Memory B cell (primary cell): ENCODE results near the gene CMIP.

Experiments used
- ATAC-seq: fragments of 150-1000 bp; cut with Tn5 transposase; 2 replicates; pipeline ENCODE4 v1.10.0; 2021; ENCODE audit warnings: low read depth, mild to moderate bottlenecking, moderate library complexity
- DNase-seq, 2 donors: peaks; one replicate each; pipeline ENCODE4 v3.0.0; 2022; ENCODE audit warnings: low spot score in 2 of 2
- H3K27ac Mint-ChIP-seq: one replicate; pipeline ENCODE4 v1.8.0; 2022; ENCODE audit warnings: mild to moderate bottlenecking, moderate library complexity, mixed read lengths
- H3K27me3 Mint-ChIP-seq: one replicate; pipeline ENCODE4 v1.8.0; 2022; ENCODE audit warnings: mixed read lengths
- H3K36me3 Mint-ChIP-seq: one replicate; pipeline ENCODE4 v1.8.0; 2022; ENCODE audit warnings: mild to moderate bottlenecking, mixed read lengths
- H3K4me1 Mint-ChIP-seq: one replicate; pipeline ENCODE4 v1.8.0; 2022; ENCODE audit warnings: mixed read lengths
- H3K4me3 Mint-ChIP-seq: one replicate; pipeline ENCODE4 v1.8.0; 2022; ENCODE audit warnings: mild to moderate bottlenecking, moderate library complexity, mixed read lengths
- H3K9me3 Mint-ChIP-seq: one replicate; pipeline ENCODE4 v1.8.0; 2022; ENCODE audit warnings: mixed read lengths

The CMIP gene

GRCh38 chr16:81527477-81528178 is 83.0 kb downstream of the CMIP start:
- DNase-seq, result no peak
- no peaks in the 10 kb centered on the region for H3K9me3 Mint-ChIP-seq
- peaks cover 16% of the 10 kb centered on the region for H3K4me1 Mint-ChIP-seq
- ATAC-seq, result no peak
- H3K4me3 Mint-ChIP-seq, result no peak overlapping the region
- H3K27me3 Mint-ChIP-seq, result no peaks in the 10 kb centered on the region
- no peak overlapping the region for H3K27ac Mint-ChIP-seq
- peaks cover 8% of the 10 kb centered on the region for H3K36me3 Mint-ChIP-seq

DNA sequence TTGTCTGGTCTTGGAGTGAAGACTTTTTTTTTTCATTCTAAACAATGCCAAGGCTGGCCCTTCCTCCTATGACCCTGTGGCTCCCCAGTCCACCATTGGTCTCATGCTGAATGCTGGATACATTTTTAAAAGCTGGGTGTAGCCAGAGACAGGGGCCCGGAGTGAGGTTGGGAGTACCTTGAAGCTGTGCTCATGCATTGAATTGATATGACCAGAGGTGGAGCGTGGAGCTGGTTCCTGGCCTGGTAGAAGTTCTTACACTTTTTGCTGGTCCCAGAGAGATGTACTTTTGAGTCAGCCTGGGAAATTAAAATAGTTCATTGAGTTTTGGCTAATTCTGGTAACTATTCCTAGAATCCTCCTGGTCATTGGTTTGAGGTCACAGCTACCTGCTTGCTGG is 83.6 kb downstream of the CMIP start:
- ATAC-seq, result no peak
- DNase-seq, result no peak
- Mint-ChIP-seq H3K36me3 (peaks cover 11% of the 10 kb centered on the region), H3K4me1 (peaks cover 16% of the 10 kb centered on the region), H3K4me3 (no peak overlapping the region), H3K27me3 (no peaks in the 10 kb centered on the region), H3K9me3 (no peaks in the 10 kb centered on the region), H3K27ac (no peak overlapping the region)

GRCh38 chr16:81530296-81530721 is 85.7 kb downstream of the CMIP start:
- ATAC-seq (no peak), DNase-seq (no peak)
- H3K4me3 Mint-ChIP-seq, result no peak overlapping the region
- H3K9me3 Mint-ChIP-seq, result no peaks in the 10 kb centered on the region
- H3K27ac Mint-ChIP-seq, result no peak overlapping the region
- peaks cover 19% of the 10 kb centered on the region for H3K4me1 Mint-ChIP-seq
- peaks cover 11% of the 10 kb centered on the region for H3K36me3 Mint-ChIP-seq
- no peaks in the 10 kb centered on the region for H3K27me3 Mint-ChIP-seq

DNA sequence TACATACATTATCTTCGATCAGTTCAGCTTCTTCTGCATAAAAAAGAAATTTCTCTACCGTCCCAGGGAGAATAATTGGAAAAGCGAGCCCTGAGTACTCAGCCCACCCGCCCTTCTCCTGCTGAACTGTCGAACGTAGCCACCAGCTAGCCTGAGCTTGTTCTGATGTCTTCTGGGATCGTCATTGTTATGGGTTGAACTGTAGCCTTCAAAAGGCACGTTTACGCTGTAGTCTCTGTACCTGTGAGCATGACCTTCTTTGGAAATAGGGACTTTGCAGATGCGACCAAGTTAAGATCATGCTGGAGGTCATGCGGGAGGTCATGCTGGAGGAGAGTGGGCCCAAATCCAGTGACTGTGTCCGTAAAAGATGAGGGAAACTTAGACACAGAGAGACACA is 86.2 kb downstream of the CMIP start:
- peaks cover 11% of the 10 kb centered on the region for H3K36me3 Mint-ChIP-seq
- no peaks in the 10 kb centered on the region for H3K9me3 Mint-ChIP-seq
- H3K4me3 Mint-ChIP-seq, result no peak overlapping the region
- DNase-seq (no peak), ATAC-seq (no peak)
- no peaks in the 10 kb centered on the region for H3K27me3 Mint-ChIP-seq
- no peak overlapping the region for H3K27ac Mint-ChIP-seq
- H3K4me1 Mint-ChIP-seq, result peaks cover 19% of the 10 kb centered on the region

GRCh38 chr16:81531419-81531821 is 86.8 kb downstream of the CMIP start:
- ATAC-seq, result no peak
- Mint-ChIP-seq H3K27me3 (no peaks in the 10 kb centered on the region), H3K4me3 (no peak overlapping the region), H3K27ac (no peak overlapping the region), H3K9me3 (no peaks in the 10 kb centered on the region), H3K4me1 (peaks cover 19% of the 10 kb centered on the region), H3K36me3 (peaks cover 11% of the 10 kb centered on the region)
- DNase-seq, result no peak

DNA sequence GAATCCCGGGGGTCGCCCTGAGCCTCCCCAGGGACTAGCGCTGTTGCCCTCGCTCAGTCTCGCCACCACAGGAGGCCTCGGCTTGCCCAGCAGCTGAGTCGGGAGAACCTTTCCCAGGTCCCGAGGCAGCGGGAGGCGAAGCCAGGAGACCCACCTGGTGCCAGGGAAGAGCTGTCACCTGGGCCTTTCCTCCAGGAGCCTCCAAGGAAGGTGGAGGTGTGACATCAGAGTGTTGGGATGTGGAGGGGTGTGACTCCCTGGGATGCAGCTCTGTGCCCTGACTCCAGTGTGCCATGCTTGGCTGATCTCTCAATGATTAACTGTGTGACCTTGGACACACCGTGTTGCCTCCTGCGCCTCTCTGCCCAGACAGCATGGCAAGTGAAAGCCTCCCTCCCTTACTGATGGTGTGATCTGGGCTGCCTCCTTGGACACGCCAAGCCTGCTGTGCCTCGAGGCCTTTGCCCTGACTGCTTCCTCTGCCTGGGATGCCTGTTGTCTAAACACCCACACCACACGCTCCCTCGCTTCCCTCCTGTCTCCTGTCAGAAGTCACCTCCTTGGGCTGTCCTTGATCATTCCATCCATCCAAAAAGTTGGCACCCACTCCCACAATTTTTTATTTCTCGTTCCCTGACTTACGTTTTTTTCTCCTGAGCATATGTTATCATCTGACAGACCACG is 88.0 kb downstream of the CMIP start:
- Mint-ChIP-seq H3K36me3 (peaks cover 8% of the 10 kb centered on the region), H3K4me1 (peaks cover 16% of the 10 kb centered on the region), H3K27me3 (no peaks in the 10 kb centered on the region), H3K4me3 (no peak overlapping the region), H3K9me3 (no peaks in the 10 kb centered on the region), H3K27ac (no peak overlapping the region)
- DNase-seq (no peak), ATAC-seq (no peak)

DNA sequence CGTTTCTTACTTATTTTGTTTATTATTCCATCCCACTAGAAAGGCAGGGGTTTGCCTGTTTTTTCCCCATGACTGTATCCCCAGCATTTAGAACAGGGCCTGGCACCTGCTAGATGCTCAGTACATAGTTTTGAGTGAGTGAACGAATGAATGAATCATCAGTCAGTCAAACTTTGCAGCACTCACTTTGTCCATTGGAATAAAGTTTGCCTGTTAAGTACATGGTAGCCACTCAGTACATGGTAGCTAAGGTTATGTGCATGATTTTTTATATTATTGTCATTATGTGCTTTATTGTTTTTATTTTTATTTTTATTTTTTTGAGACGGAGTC is 88.5 kb downstream of the CMIP start:
- Mint-ChIP-seq H3K27me3 (no peaks in the 10 kb centered on the region), H3K9me3 (no peaks in the 10 kb centered on the region), H3K36me3 (peaks cover 8% of the 10 kb centered on the region), H3K4me3 (no peak overlapping the region), H3K27ac (no peak overlapping the region), H3K4me1 (peaks cover 16% of the 10 kb centered on the region)
- no peak for ATAC-seq
- no peak for DNase-seq

GRCh38 chr16:81535679-81536360 is 91.2 kb downstream of the CMIP start:
- Mint-ChIP-seq H3K27ac (no peak overlapping the region), H3K27me3 (no peaks in the 10 kb centered on the region), H3K9me3 (no peaks in the 10 kb centered on the region), H3K4me1 (peaks cover 9% of the 10 kb centered on the region), H3K4me3 (no peak overlapping the region), H3K36me3 (peaks cover 10% of the 10 kb centered on the region)
- DNase-seq, result no peak
- no peak for ATAC-seq

DNA sequence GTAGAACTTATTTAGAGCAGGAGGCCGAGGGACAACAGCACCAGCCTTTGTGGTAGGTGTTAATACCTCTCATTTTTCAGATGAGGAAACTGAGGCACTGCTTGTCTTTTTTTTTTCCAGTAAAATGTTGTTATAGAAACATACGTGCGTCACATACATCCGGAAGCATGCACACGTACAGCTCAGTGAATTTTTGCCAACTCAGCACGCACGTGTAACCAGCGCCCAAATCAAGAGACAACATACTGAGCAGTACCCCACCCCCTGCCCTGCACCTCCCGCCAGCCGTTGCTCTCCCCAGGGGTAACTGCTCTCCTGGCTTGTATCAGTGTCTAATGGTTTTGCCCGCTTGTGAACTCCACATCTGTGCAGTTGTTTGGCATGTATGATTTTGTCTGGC is 92.0 kb downstream of the CMIP start:
- Mint-ChIP-seq H3K27me3 (no peaks in the 10 kb centered on the region), H3K4me3 (no peak overlapping the region), H3K4me1 (peaks cover 11% of the 10 kb centered on the region), H3K36me3 (peaks cover 10% of the 10 kb centered on the region), H3K9me3 (no peaks in the 10 kb centered on the region), H3K27ac (no peak overlapping the region)
- ATAC-seq (no peak), DNase-seq (no peak)

DNA sequence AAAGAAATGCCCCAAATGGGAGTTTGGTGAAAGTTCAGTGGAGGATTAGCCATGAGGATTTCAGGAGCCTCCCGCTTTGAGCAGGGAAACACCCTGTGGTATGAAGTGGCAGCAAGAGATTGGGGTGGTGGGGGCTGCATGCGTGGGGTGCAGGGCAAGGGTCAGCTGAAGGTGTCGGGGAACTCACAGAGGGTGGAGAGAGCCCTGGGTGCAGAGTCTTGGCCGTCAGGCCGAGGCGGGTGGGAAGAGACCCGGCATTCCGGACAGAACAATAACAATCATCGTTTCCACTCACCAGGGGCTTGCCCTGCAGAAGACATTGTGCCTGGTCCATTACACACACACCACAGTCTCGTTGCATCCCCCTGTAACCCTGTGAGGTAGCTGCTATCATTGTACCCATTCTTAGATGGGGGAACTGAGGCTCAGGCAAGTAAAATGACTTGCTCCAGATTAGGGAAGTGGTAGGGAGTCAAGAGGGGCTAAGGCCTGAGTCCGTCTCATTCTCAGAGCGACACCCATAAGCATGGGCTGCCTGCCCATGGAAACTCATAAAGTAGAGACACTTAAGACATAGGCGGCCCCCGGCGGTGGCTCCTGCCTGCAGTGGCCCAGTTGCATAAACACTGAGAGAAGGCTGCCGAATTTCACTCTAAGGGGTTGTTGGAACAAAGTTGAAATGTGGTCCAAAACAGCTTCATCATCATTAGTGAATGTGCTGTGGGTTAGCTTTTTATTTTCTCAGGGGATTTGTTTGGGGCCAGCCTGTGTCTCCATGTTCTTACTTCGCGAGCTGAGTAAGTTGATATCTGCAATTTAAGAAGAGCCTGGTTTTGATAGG is 93.3 kb downstream of the CMIP start:
- H3K9me3 Mint-ChIP-seq, result no peaks in the 10 kb centered on the region
- peaks cover 15% of the 10 kb centered on the region for H3K4me1 Mint-ChIP-seq
- H3K27ac Mint-ChIP-seq, result no peak overlapping the region
- ATAC-seq, result no peak
- DNase-seq, result no peak
- peaks cover 4% of the 10 kb centered on the region for H3K36me3 Mint-ChIP-seq
- H3K4me3 Mint-ChIP-seq, result no peak overlapping the region
- H3K27me3 Mint-ChIP-seq, result no peaks in the 10 kb centered on the region

- no peak for DNase-seq
- H3K4me1 Mint-ChIP-seq, result peaks cover 23% of the 10 kb centered on the region
- ATAC-seq, result no peak
- H3K27ac Mint-ChIP-seq, result no peak overlapping the region
- H3K4me3 Mint-ChIP-seq, result no peak overlapping the region
- peaks cover 2% of the 10 kb centered on the region for H3K36me3 Mint-ChIP-seq
- no peaks in the 10 kb centered on the region for H3K27me3 Mint-ChIP-seq
- no peaks in the 10 kb centered on the region for H3K9me3 Mint-ChIP-seq
These were observed 94.6 kb downstream of the CMIP start for GRCh38 chr16:81539009-81539758.

- peaks cover 2% of the 10 kb centered on the region for H3K36me3 Mint-ChIP-seq
- no peak overlapping the region for H3K27ac Mint-ChIP-seq
- ATAC-seq (no peak), DNase-seq (no peak)
- H3K4me3 Mint-ChIP-seq, result no peak overlapping the region
- H3K4me1 Mint-ChIP-seq, result peaks cover 27% of the 10 kb centered on the region
- no peaks in the 10 kb centered on the region for H3K27me3 Mint-ChIP-seq
- no peaks in the 10 kb centered on the region for H3K9me3 Mint-ChIP-seq
These were observed 95.3 kb downstream of the CMIP start for GRCh38 chr16:81539759-81540472.

- Mint-ChIP-seq H3K27me3 (no peaks in the 10 kb centered on the region), H3K9me3 (no peaks in the 10 kb centered on the region), H3K4me3 (no peak overlapping the region), H3K4me1 (peaks cover 29% of the 10 kb centered on the region), H3K36me3 (peaks cover 2% of the 10 kb centered on the region), H3K27ac (no peak overlapping the region)
- DNase-seq, result no peak
- no peak for ATAC-seq
These were observed 96.7 kb downstream of the CMIP start for GRCh38 chr16:81541314-81541713.
